IPS DF 6.9 (cell line): Measurements from ENCODE around the gene ABCA10.

Source experiments
- DNase-seq: peaks from one replicate; pipeline ENCODE4 v3.0.0-alpha.2; 2013; ENCODE audit warnings: low read depth, low spot score
- H3K27ac ChIP-seq: one replicate; pipeline ENCODE4 v1.5.1; 2013; ENCODE audit warnings: low read length, control low read depth
- H3K27me3 ChIP-seq: 2 replicates; pipeline ENCODE4 v1.6.1; 2013; ENCODE audit warnings: mild to moderate bottlenecking, low read length; ENCODE audit not compliant: control insufficient read depth, insufficient read depth
- H3K36me3 ChIP-seq: 2 replicates; pipeline ENCODE4 v1.6.1; 2013; ENCODE audit warnings: low read length; ENCODE audit not compliant: control insufficient read depth, insufficient read depth
- H3K4me1 ChIP-seq: 2 replicates; pipeline ENCODE4 v1.6.1; 2013; ENCODE audit warnings: low read length; ENCODE audit not compliant: control insufficient read depth, insufficient read depth
- H3K4me3 ChIP-seq: 2 replicates; pipeline ENCODE4 v1.5.1; 2013; ENCODE audit warnings: mild to moderate bottlenecking, low read length
- H3K9me3 ChIP-seq: 2 replicates; pipeline ENCODE4 v1.6.1; 2013; ENCODE audit warnings: low read length, inconsistent platforms; ENCODE audit not compliant: control insufficient read depth, insufficient read depth
- WGBS: extraction: QIAGEN DNeasy Blood & Tissue Kit; methylation state at CpG from one replicate; pipeline ENCODE4 v1.1.7; 2013; ENCODE audit warnings: mixed read lengths, missing lambda C conversion rate; ENCODE audit not compliant: insufficient read length, insufficient coverage; 5-methylcytosine and 5-hydroxymethylcytosine counted together

Gene ABCA10

DNA sequence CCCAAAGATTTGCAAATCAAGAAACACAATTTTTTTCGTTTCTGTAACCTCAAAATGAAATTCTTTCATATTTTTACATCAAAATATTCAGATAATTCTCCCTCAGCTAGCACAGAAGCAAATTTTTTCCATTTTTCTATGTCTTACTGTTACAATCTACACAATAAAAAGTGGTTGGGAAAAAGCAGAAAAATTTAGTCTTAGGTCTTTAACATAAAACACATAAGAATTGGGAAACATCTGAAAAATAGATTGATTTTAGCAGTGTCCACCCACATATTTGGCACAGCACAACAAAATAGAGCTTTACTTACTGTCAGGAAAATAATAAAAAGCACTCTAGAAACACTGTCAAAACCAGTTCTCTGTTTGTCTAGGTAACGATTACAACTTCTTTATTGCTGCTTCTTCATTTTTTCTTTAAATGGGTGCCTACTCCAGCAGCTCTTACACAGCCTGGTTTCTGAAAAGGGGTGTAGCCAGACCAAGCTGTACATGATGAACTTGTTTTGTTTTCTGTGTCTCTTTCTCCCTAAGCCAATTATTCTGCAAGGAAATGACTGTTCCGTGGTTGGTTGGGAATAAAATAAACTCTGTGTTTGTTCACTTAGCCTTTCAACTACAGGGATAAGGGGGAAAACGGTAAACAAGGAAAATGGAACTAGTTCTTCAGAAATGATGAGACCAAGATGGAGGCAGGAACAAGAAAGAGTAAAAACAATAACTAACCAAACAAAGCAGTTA, 87.0 kb downstream of the ABCA10 start, which contains the start of gene ABCA6:
TSS of gene ABCA6 (minus strand) at position 465 of the 744 bp plus-strand sequence. CDS start 1,192 bp downstream, outside the sequence.
- Histone ChIP-seq H3K4me3 (no peak within 1 kb of the TSS), H3K9me3 (no peaks in the 10 kb centered on the region), H3K36me3 (no peaks in the 10 kb centered on the region), H3K27ac (no peak within 1 kb of the TSS), H3K4me1 (no peaks in the 10 kb centered on the region), H3K27me3 (no peaks in the 10 kb centered on the region)
- no peak for DNase-seq
- 100% methylated on average over 1 of the region's 4 CpGs for WGBS

DNA sequence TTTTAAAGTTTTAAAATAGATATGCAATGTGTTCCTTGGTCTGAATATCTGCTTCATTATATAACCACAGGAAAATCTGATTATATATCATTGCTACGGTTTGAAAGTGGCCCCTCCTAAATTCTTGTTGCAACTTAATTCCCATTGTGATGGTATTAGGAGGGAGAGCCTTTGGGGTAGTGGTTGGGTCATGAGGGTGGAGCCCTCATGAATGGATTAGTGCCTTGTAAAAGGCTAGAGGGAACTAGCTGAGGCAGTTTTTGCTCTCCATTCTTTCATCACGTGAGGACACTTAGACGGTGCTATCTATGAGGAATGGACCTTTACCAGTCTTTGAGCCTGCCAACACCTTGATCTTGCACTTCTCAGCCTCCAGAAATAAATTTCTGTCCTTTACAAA, 94.5 kb downstream of the ABCA10 start:
- Histone ChIP-seq H3K36me3 (no peaks in the 10 kb centered on the region), H3K9me3 (no peaks in the 10 kb centered on the region), H3K4me1 (no peaks in the 10 kb centered on the region), H3K27me3 (no peaks in the 10 kb centered on the region), H3K4me3 (no peak overlapping the region), H3K27ac (no peak overlapping the region)
- no CpG with 5 or more reads among the region's 3 CpGs for WGBS
- no peak for DNase-seq

DNA sequence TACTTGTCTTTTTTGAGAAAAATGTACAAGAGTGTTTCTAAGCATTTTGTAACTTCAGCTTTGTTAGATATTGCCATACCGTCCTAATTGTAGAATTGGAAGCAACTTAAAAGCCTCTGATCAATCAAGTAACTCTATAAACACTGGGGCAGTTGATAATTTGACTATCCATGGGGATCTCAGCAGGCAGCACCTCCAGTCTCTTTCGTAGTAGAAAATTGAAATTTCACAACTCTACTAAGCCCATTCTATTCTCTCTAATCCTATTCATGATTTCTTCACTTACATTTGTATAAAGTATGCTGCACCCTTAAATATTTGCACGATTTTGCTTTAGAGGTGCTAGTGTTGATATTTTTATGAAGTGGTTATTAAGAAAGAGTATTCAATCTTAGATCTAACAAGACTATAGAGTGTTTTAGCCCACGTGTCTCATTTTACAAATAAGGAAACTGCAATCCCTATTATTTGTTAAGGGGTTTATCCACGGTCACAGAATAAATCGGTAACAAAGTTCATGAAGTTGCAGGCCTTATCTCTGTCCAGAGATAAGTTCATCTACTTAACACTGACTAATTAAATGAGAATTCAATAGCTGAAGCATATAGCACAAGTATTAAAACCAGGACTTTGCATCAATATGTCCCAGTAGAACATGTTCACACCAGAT, 97.9 kb downstream of the ABCA10 start:
- Histone ChIP-seq H3K9me3 (no peaks in the 10 kb centered on the region), H3K36me3 (no peaks in the 10 kb centered on the region), H3K4me1 (no peaks in the 10 kb centered on the region), H3K4me3 (no peak overlapping the region), H3K27ac (no peak overlapping the region), H3K27me3 (no peaks in the 10 kb centered on the region)
- DNase-seq = no peak
- no CpG with 5 or more reads among the region's 6 CpGs for WGBS

DNA sequence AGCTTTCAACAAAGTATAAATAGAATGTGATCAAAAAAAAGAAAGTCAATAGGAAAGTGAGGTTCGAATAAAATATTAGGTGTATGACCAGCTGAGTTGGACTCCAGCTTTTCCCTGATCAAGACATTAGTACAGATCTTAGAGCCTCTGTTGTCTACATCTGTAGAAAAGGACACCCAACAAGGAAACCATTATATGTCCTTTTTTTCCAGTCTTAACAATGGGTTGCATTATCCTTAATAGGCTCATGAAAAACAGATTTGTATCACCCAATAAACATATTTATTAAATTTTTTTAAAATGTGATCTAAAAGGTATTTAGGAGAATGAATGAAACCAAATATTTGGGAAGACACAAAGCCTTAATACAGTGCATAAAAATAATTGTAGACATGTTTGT, 105.0 kb downstream of the ABCA10 start:
- Histone ChIP-seq H3K9me3 (no peaks in the 10 kb centered on the region), H3K27me3 (no peaks in the 10 kb centered on the region), H3K36me3 (no peaks in the 10 kb centered on the region), H3K27ac (no peak overlapping the region), H3K4me3 (no peak overlapping the region), H3K4me1 (no peaks in the 10 kb centered on the region)
- WGBS = no CpG with 5 or more reads among the region's 1 CpG
- no peak for DNase-seq

DNA sequence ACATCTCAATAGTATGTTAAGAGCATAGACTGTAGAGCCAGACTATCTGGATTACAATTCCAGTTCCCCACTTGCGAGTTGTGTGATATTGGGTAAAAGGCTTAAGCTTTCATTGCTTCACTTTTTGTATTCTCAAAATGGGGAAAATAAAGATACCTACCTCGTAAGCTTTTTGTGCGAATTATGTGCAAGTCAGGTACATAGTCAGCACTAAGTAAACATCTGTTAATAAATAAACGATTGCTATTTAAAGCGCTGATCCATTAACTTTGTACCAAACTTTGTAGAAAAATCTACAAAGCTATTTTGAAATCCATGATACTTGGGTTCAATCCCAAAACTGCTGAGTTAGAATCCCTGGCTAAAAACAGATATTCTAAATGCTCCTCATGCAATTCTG, 106.6 kb downstream of the ABCA10 start:
- Histone ChIP-seq H3K27me3 (no peaks in the 10 kb centered on the region), H3K4me3 (no peak overlapping the region), H3K4me1 (no peaks in the 10 kb centered on the region), H3K27ac (no peak overlapping the region), H3K36me3 (no peaks in the 10 kb centered on the region), H3K9me3 (no peaks in the 10 kb centered on the region)
- DNase-seq = no peak
- no CpG with 5 or more reads among the region's 5 CpGs for WGBS

DNA sequence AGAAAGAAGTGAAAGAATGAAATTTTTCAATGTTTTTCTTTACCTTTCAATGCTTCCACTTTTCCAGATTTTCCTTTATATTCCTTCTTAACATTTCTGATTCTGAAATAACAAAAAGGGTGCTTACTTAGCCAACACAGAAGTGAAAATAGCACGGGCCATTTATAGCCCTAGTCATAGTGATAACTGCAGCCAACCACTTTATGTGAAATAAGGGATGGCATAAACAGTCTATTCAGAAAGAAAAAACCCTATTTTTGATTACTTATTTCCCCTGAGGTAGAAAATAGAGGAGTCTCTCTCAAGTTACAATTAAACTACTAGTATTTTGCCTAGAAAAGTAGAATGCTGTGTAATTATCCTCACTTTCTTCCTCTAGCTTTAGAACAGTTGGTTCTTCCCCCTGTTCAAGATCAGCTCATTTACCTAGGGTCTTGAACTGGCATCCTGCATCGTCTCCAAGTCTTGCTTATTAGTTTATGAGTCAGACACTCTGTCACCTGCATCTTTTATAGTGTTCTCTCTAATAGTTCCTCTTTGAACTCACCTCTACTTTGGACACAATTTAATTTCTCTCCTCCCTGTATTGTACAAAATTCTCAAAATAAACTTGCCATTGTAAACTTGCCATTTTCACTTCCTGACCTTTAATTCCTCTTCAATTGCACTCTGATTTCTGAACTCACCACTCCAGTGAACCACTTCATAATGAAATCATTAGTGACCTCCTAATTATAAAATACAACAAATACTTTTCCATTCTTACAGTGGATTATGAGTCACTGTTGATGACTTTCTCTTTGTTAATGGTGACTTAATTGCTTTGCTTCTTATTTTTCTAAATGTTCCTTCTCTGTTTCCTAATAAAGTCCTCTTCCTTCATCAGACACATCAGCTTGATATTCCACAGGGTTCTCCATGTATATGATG, 110.5 kb downstream of the ABCA10 start:
- DNase-seq = no peak
- no CpG with 5 or more reads among the region's 2 CpGs for WGBS

DNA sequence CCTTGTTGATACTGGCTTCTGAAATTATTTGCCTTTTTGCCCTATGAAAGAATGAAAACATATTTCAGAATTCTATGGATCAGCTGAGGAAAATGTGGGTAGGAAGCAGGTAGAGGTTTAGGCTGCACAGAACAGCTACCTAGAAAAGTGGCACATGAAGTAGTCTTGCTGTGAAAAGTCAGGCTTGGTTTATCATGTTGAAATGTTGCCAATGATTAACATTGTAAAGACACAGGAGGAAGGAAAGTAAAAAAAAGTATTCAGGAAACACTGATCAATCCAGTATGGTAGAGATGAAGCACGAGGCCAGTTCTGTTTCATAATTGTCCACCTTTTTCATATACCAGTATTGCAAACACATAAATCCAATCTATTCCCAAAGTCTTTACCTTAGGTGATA, 116.8 kb downstream of the ABCA10 start:
- Histone ChIP-seq H3K4me3 (no peak overlapping the region), H3K4me1 (no peaks in the 10 kb centered on the region), H3K9me3 (no peaks in the 10 kb centered on the region), H3K27me3 (no peaks in the 10 kb centered on the region), H3K27ac (no peak overlapping the region), H3K36me3 (no peaks in the 10 kb centered on the region)
- DNase-seq = no peak
- no CpG with 5 or more reads among the region's 1 CpG for WGBS

More for the DNA sequence above, 110.5 kb downstream of the ABCA10 start:
- Histone ChIP-seq H3K27me3 (no peaks in the 10 kb centered on the region), H3K4me1 (no peaks in the 10 kb centered on the region), H3K36me3 (no peaks in the 10 kb centered on the region), H3K4me3 (no peak overlapping the region), H3K9me3 (no peaks in the 10 kb centered on the region), H3K27ac (no peak overlapping the region)

DNA sequence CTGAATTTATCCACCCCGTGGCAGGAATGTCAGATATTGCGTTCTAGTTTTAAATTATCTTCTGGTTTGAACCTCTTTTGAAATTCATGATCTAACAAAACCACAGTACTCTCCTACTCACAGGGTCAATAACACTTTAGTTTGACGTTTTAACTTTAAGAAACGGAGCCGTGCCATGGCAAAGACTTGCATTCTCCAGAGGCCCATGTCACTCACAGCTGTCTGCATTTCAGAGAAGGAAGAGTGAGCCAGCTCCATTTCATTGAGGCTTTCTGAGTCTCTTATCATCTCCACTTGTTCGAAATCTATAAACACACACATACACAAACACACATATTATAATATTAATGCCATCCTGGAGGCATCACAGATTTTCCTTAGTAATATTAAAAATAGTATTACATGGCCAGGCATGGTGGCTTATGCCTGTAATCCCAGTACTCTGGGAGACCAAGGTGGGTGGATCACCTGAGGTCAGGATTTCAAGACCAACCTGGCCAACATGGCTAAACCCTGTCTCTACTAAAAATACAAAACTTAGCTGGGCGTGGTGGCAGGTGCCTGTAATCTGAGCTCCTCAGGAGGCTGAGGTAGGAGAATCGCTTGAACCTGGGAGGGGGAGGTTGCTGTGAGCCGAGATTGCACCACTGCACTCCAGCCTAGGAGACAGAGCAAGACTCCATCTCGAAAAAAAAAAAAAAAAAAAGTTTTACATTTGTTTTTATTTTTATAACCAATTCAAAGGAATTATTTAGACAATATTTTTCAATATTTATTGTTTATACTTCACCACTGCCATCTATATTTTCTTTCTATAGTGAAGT, 122.5 kb downstream of the ABCA10 start:
- H3K4me3 ChIP-seq = no peak overlapping the region
- no peak for DNase-seq
- no peaks in the 10 kb centered on the region for H3K4me1 ChIP-seq
- H3K27me3 ChIP-seq = no peaks in the 10 kb centered on the region
- WGBS = 100% methylated on average over 1 of the region's 10 CpGs
- H3K27ac ChIP-seq = no peak overlapping the region
- H3K36me3 ChIP-seq = no peaks in the 10 kb centered on the region
- H3K9me3 ChIP-seq = no peaks in the 10 kb centered on the region

DNA sequence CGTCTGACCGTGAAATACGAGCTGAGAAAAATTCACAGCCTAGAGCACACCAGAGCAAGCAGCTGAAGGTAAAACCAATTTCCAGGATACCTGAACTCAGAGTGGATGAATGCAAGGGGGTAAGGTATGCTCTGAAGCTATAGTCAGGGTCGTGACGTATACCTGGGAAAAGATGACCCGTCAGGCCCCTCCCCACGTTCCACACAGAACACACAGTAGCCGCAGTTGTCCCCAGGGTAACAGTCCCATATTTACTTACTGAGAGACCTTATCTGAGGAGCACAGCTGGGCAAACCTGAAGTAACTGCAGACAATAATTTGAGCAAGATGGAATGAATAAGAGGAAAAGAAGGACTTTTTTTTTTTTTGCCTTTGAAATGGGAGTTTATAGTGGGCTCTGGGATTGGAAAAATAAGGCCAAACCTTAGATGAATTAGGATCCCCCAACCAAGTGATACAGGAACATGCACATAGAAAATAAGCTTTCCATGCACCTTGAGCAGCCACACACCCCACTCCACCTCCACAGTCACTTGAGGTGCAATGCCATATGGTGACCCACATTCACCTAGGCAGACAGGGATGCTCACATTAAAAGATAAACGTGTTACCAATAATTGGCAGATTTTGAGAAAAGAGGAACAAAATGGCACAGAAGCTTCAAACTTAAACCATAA, 124.9 kb downstream of the ABCA10 start:
- DNase-seq = no peak
- H3K27ac ChIP-seq = no peak overlapping the region
- H3K9me3 ChIP-seq = no peaks in the 10 kb centered on the region
- no peak overlapping the region for H3K4me3 ChIP-seq
- H3K27me3 ChIP-seq = no peaks in the 10 kb centered on the region
- H3K4me1 ChIP-seq = no peaks in the 10 kb centered on the region
- WGBS = no CpG with 5 or more reads among the region's 9 CpGs
- H3K36me3 ChIP-seq = no peaks in the 10 kb centered on the region
